Fibroblast of villous mesenchyme (primary cell): Measurements from ENCODE around the gene MDM1. TPM values are rescaled to one million over a fixed set of nuclear protein-coding genes. Genes with fewer than 3 reads are reported as not detected.
A peak's percentile ranks its signal among the peaks of the same experiment; 100 is the strongest.

Source experiments
- DNase-seq: peaks from one replicate; pipeline ENCODE4 v3.0.0-alpha.2; 2010; ENCODE audit warnings: low read depth
- H3K4me3 ChIP-seq: 2 replicates; pipeline ENCODE4 v1.5.1; 2011; ENCODE audit warnings: low read depth, mild to moderate bottlenecking, low read length
- total RNA-seq: library from RNA; depleted of rRNA; stranded (reverse); fragments of >200 nt; gene quantifications from 2 replicates; pipeline ENCODE4 v1.2.3, GENCODE V29; 2012
- TF ChIP-seq, protein P1 (sequence below): IDR thresholded peaks from 2 replicates; pipeline ENCODE4 v1.5.1; 2012; ENCODE audit warnings: low read depth, mild to moderate bottlenecking, low read length; ENCODE audit not compliant: insufficient read depth

MDM1 gene
- total RNA-seq, 1 donor: 13.0 TPM

DNA sequence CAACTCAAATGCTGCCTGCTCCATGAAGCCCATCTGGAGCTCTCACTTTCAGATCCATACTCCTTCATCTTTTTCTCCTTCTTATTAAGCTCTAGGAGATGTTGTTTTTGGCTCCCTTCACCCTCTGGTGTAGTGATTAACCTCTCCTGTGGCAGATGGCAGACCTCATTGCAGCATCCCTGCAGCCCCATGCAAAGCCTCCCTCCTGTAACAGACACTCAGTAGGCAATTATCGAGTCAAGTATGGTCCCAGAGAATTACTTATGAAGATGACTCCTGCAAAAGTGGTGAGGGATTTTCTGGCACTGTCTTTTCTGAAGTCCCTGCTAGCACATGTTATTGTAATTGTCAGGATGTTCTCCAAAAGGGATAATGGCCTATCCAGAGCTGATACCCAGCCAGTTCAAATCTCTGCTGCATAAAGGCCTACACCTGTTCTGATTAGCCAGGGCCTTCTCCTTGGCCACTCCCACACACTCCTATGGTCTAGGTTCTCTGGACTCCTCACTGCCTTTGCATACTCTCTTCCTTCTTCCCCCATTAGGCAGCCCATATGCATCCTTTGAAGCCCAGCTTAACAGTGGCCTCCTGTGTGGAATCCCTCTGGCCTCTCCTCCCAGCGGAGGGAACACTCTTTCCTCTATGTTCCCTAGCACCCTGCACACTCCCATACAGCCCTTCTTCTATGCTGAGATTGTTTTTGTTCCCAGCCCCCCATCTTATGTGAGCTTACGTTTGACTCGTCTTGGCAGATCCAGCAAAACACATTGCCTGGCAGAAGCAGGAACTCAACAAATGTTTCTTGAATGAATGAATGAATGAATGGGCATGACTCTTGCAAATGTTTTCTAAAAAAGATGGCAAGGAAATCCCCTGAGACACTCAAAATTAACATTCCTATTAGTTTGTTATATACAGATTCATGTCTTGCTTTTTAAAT is 43.9 kb upstream of the MDM1 start:
- no peak overlapping the region for H3K4me3 ChIP-seq
- no peak for DNase-seq
- TF ChIP-seq, protein P1, sequence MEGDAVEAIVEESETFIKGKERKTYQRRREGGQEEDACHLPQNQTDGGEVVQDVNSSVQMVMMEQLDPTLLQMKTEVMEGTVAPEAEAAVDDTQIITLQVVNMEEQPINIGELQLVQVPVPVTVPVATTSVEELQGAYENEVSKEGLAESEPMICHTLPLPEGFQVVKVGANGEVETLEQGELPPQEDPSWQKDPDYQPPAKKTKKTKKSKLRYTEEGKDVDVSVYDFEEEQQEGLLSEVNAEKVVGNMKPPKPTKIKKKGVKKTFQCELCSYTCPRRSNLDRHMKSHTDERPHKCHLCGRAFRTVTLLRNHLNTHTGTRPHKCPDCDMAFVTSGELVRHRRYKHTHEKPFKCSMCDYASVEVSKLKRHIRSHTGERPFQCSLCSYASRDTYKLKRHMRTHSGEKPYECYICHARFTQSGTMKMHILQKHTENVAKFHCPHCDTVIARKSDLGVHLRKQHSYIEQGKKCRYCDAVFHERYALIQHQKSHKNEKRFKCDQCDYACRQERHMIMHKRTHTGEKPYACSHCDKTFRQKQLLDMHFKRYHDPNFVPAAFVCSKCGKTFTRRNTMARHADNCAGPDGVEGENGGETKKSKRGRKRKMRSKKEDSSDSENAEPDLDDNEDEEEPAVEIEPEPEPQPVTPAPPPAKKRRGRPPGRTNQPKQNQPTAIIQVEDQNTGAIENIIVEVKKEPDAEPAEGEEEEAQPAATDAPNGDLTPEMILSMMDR: no peak

DNA sequence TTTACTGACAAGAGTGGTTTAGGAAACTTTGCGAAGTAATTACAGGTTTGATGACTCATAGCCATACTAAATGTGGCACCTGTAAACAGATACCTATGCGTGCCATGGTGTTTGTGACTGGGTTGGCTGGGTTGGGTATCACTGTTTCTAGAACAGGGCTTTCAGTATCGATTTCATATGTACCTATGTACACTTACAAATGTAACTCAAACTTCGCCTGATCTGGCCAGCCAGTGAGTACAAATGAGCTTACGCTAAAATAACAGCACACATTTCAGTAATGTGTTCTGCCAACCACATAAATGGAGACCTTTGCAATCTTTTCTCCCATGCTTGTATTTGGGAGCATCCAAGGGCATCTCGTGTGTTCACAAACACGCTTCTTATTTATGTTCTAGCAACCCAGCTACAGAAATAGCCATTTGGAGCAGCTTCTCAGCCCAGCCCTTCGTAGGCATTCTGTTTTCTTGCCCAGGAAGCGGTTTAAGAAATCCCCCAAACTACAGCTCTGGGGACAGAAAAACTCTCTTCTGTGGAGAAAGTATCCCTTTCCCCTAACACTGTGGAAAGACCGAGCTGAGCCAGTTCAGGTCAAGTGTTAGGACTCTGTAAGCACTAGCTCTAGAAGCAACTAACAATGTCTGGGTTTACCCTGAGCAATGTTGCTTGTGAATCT is 42.3 kb upstream of the MDM1 start:
- no peak for DNase-seq
- TF ChIP-seq, protein P1: no peak
- no peak overlapping the region for H3K4me3 ChIP-seq

DNA sequence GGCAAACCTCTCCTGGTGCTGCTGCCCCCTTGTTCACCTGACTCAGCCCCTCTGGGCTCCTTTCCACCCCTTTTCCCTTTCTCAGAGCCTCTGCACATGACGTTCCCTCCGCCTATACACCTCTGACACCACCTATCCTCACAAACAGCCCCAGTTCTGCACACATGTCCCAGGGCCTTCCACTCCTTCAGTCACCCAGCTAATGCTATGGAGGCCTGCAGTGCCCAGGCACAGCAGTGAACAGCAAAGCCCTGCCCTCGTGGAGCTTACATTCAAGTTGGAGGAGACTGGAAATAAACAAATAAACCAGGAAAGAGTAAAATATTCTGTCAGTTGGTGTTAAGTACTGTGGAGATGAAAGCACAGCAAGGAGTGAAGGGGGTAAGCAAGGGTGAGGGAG is 38.5 kb upstream of the MDM1 start:
- H3K4me3 ChIP-seq: no peak overlapping the region
- TF ChIP-seq, protein P1: no peak
- no peak for DNase-seq

DNA sequence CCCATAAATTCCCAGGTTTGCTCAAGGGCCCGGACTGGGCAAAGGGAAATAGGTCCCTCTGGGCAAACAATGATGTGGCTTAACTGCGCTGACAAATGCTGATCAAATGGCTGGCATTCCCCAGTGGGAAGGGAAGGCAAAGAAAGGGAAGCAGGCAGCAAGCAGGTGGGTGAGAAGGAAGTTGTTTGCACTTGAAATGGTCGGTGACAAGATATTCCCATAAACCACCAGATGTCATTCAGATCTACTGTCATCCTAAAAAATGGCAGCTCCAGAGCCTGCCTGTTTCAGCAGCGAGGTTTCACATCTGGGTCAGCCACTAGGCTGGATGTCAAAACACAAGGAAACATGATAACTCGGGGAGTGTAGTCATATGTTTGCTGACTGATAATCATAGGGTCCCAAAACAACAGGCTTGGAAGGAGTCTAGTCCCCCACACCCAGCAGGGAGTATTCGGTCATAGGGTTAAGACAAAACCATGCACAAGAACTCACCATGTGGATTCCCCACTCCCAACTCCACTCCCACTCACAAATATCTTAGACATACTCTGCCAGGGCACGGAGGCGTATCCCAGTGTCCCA is 37.9 kb upstream of the MDM1 start:
- no peak overlapping the region for H3K4me3 ChIP-seq
- no peak for DNase-seq
- TF ChIP-seq, protein P1: no peak

DNA sequence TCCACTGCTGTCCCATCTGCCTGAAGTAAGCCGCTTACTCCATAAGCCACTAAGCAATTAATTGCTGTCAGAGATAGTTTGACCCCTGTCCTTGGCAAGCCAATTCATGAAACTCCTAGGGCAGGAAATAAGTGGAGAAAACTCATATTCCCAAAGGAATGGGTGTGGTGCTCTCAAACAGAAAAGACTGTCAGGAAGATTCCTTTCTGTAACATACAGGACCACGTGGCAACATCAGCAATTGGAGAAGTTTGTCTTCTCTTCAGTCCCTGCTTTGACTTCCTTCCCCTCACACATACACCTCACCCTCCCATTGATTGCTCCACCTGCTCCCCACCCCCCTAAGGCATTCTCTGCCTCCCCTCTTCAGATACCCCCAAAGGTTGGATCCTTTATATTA is 36.2 kb upstream of the MDM1 start:
- DNase-seq: no peak
- TF ChIP-seq, protein P1: no peak
- H3K4me3 ChIP-seq: no peak overlapping the region

DNA sequence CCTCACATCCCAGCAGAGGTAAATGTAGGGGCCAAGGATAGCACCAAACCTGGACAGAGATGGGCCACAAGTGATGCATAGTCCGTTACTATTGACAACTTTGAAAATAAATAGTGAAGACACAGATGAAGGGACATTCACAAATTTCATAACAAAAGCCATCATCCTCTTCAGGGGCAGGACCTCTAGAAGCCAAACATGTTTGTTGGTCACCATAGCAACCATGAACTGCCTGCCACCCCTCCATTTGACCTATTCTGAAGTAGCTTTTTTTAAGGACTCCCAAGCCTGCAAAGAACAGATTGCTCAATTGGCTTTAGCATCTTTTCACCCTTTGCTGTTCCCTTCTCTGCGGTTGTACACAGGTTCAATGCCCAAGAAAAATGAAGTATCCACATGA is 35.7 kb upstream of the MDM1 start:
- peak; percentile 34 for DNase-seq
- TF ChIP-seq, protein P1: no peak
- H3K4me3 ChIP-seq: no peak overlapping the region
